K562 (cell line): ENCODE data around the gene TRIP10. TPM values are rescaled to one million over a fixed set of nuclear protein-coding genes. Genes with fewer than 3 reads are reported as not detected.

ENCODE experiments used
- ARID1B ChIP-seq: fragments of 450-650 bp; IDR thresholded peaks from 2 replicates; pipeline ENCODE4 v1.6.1; 2016; ENCODE audit warnings: antibody characterized with exemption, mild to moderate bottlenecking, inconsistent platforms
- ATF1 ChIP-seq, 2 experiments: fragments of 450-650 bp in 1 of 2; IDR thresholded peaks; 2 replicates each; pipeline ENCODE4 v1.6.1; 2016; ENCODE audit warnings: missing compliant biosample characterization in 1 of 2, missing genetic modification characterization in 1 of 2
- BACH1 ChIP-seq: fragments of 200-800 bp; sonication (Bioruptor generic); IDR thresholded peaks from 2 replicates; pipeline ENCODE4 v1.6.1; 2016; ENCODE audit warnings: missing genetic modification characterization, missing compliant biosample characterization
- CTBP1 ChIP-seq: fragments of 450-650 bp; IDR thresholded peaks from 2 replicates; pipeline ENCODE4 v1.6.1; 2016; ENCODE audit warnings: borderline replicate concordance
- HDAC3 ChIP-seq: fragments of 450-650 bp; IDR thresholded peaks from 2 replicates; pipeline ENCODE4 v1.6.1; 2018; ENCODE audit warnings: borderline replicate concordance, mild to moderate bottlenecking, moderate library complexity; ENCODE audit not compliant: partially characterized antibody
- HNRNPL ChIP-seq: fragments of 200-400 bp; formaldehyde crosslinking; IDR thresholded peaks from 2 replicates; pipeline ENCODE4 v1.6.1; 2017; ENCODE audit warnings: low read depth, mild to moderate bottlenecking, low read length
- L3MBTL2 ChIP-seq: fragments of 450-650 bp; IDR thresholded peaks from 2 replicates; pipeline ENCODE4 v1.6.1; 2016; ENCODE audit warnings: mild to moderate bottlenecking, moderate library complexity
- NEUROD1 ChIP-seq: fragments of 150-350 bp; IDR thresholded peaks from 2 replicates; pipeline ENCODE4 v1.6.1; 2014; ENCODE audit warnings: borderline replicate concordance, low read length, low read depth; ENCODE audit not compliant: partially characterized antibody
- NR4A1 ChIP-seq, 2 experiments: fragments of 250-450 bp in 1 of 2; fragments of 450-650 bp in 1 of 2; sonication (Bioruptor Pico) in 1 of 2; IDR thresholded peaks; 2 replicates each; pipeline versions ENCODE4 v1.4.0 to v1.6.1; 2016 to 2020; ENCODE audit warnings: mild to moderate bottlenecking in 2 of 2, missing compliant biosample characterization in 1 of 2, missing genetic modification characterization in 1 of 2, moderate library complexity in 1 of 2
- RFX5 ChIP-seq: IDR thresholded peaks from 2 replicates; pipeline ENCODE4 v1.6.1; 2011; ENCODE audit warnings: low read depth, mild to moderate bottlenecking, improper control_type of control experiment, low read length
- SRSF7 ChIP-seq: fragments of 200-400 bp; formaldehyde crosslinking; optimal IDR thresholded peaks from 2 replicates; pipeline ENCODE3; 2017; ENCODE audit warnings: mild to moderate bottlenecking, low read depth, low read length
- ZBTB8A ChIP-seq: fragments of 450-650 bp; IDR thresholded peaks from 2 replicates; pipeline ENCODE4 v1.6.1; 2018; ENCODE audit warnings: mild to moderate bottlenecking, moderate library complexity; ENCODE audit not compliant: partially characterized antibody
- ZNF707 ChIP-seq: fragments of 250-450 bp; sonication (Bioruptor Pico); conservative IDR thresholded peaks from 2 replicates; pipeline ENCODE4 v1.8.0; 2022; ENCODE audit warnings: inconsistent platforms, mild to moderate bottlenecking, moderate library complexity
- polyA plus RNA-seq, 8 experiments: library from polyadenylated mRNA; depleted of rRNA in 4 of 8; stranded (reverse) in 5 of 8; unstranded in 3 of 8; fragments of >200 nt; fragmentation: Nextera tagmentation in 2 of 8; fragmentation: Illumina TruSeq in 1 of 8; extraction: Ambion mirVana in 2 of 8; extraction: Trizol in 1 of 8; gene quantifications; 2 replicates each; pipeline versions ENCODE4 v1.2.1 to v1.2.3, GENCODE V29; 2011 to 2014; ENCODE audit warnings: inconsistent platforms in 1 of 8, missing spikeins in 1 of 8
- total RNA-seq, 7 experiments: library from RNA; depleted of rRNA in 6 of 7; stranded (reverse); fragments of >200 nt in 6 of 7; fragmentation: Illumina TruSeq in 2 of 7; extraction: Trizol in 2 of 7; gene quantifications; 2 replicates each; pipeline versions ENCODE4 v1.2.1 to v1.2.3, GENCODE V29; 2011 to 2021; ENCODE audit warnings: low replicate concordance in 1 of 7
- TF ChIP-seq, protein P1 (sequence below): fragments of 250-450 bp; sonication (Bioruptor Pico); IDR thresholded peaks from 2 replicates; pipeline ENCODE4 v1.5.1; 2021; ENCODE audit warnings: mild to moderate bottlenecking
- TF ChIP-seq, protein P2 (sequence below), 2 experiments: IDR thresholded peaks; 2 replicates each; pipeline ENCODE4 v1.6.1; 2012; ENCODE audit warnings: improper control_type of control experiment in 2 of 2, low read depth in 2 of 2, low read length in 2 of 2, borderline replicate concordance in 1 of 2
- TF ChIP-seq, protein P3 (sequence below): fragments of 450-650 bp; IDR thresholded peaks from 2 replicates; pipeline ENCODE4 v1.6.1; 2016; ENCODE audit warnings: borderline replicate concordance
- TF ChIP-seq, protein P4 (sequence below): sonication (generic); formaldehyde crosslinking; IDR thresholded peaks from 2 replicates; pipeline ENCODE4 v1.8.0; 2022; ENCODE audit warnings: mild to moderate bottlenecking, missing genetic modification reagents, borderline replicate concordance
- TF ChIP-seq, protein P5 (sequence below): sonication (generic); formaldehyde crosslinking; IDR thresholded peaks from 2 replicates; pipeline ENCODE4 v1.8.1; 2023; ENCODE audit warnings: mild to moderate bottlenecking, missing genetic modification reagents, moderate library complexity

TRIP10 gene
- total and polyA plus RNA-seq, 9 of the 15 experiments (the other 6 are each of a cell fraction or from before 2014, with no cell fraction given), result 1.2 to 66.8 (median 36.1) TPM

DNA sequence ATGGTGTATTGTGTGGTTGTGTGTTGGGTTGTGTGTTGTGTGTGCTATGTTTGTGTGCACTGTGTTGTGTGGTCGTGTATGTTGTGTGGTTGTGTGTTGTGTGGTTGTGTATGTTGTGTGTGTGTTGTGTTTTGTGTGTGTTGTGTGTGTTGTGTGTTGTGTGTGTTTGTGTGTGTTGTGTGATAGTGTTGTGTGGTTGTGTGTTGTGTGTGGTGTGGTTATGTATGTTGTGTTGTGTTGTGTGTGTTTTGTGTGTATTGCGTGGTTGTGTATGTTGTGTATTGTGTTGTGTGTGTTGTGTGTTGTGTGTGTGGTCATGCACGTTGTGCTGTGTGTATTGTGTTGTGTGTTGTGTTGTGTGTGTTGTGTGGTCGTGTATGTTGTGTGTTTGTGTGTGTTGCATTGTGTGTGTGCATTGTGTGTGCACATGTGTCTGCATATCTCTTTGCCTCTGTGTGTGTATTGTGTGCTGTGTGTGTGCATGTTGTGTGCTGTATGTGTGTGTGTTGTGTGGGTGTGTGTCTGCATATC, 22.0 kb upstream of the TRIP10 start (continued):
- TF ChIP-seq CTBP1 (no peak), ARID1B (peak; percentile 66), ZBTB8A (no peak), ATF1 (CRISPR knock-in tag; IDR thresholded peaks at IDR 0.05) (no peak), ATF1 (tag; IDR thresholded peaks at IDR 0.05) (peak; percentile 56; the same call in 1 of the 2 replicates), HDAC3 (no peak), ZNF707 (CRISPR knock-in tag) (no peak), HNRNPL (no peak), RFX5 (no peak), BACH1 (tag) (no peak), L3MBTL2 (no peak), NR4A1 (CRISPR knock-in tag; IDR thresholded peaks at IDR 0.05) (no peak), NR4A1 (tag; IDR thresholded peaks at IDR 0.05) (no peak), NEUROD1 (no peak), SRSF7 (no peak)
- TF ChIP-seq, protein P1, sequence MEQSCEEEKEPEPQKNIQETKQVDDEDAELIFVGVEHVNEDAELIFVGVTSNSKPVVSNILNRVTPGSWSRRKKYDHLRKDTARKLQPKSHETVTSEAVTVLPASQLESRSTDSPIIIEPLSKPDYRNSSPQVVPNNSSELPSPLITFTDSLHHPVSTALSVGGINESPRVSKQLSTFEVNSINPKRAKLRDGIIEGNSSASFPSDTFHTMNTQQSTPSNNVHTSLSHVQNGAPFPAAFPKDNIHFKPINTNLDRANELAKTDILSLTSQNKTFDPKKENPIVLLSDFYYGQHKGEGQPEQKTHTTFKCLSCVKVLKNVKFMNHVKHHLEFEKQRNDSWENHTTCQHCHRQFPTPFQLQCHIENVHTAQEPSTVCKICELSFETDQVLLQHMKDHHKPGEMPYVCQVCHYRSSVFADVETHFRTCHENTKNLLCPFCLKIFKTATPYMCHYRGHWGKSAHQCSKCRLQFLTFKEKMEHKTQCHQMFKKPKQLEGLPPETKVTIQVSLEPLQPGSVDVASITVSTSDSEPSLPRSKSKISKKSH (CRISPR knock-in tag), result no peak
- TF ChIP-seq, protein P2, sequence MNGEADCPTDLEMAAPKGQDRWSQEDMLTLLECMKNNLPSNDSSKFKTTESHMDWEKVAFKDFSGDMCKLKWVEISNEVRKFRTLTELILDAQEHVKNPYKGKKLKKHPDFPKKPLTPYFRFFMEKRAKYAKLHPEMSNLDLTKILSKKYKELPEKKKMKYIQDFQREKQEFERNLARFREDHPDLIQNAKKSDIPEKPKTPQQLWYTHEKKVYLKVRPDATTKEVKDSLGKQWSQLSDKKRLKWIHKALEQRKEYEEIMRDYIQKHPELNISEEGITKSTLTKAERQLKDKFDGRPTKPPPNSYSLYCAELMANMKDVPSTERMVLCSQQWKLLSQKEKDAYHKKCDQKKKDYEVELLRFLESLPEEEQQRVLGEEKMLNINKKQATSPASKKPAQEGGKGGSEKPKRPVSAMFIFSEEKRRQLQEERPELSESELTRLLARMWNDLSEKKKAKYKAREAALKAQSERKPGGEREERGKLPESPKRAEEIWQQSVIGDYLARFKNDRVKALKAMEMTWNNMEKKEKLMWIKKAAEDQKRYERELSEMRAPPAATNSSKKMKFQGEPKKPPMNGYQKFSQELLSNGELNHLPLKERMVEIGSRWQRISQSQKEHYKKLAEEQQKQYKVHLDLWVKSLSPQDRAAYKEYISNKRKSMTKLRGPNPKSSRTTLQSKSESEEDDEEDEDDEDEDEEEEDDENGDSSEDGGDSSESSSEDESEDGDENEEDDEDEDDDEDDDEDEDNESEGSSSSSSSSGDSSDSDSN (IDR thresholded peaks at IDR 0.05; ENCODE audit: borderline replicate concordance in 1 of 2, low read depth in 2 of 2, low read length in 2 of 2), result no peak
- TF ChIP-seq, protein P3, sequence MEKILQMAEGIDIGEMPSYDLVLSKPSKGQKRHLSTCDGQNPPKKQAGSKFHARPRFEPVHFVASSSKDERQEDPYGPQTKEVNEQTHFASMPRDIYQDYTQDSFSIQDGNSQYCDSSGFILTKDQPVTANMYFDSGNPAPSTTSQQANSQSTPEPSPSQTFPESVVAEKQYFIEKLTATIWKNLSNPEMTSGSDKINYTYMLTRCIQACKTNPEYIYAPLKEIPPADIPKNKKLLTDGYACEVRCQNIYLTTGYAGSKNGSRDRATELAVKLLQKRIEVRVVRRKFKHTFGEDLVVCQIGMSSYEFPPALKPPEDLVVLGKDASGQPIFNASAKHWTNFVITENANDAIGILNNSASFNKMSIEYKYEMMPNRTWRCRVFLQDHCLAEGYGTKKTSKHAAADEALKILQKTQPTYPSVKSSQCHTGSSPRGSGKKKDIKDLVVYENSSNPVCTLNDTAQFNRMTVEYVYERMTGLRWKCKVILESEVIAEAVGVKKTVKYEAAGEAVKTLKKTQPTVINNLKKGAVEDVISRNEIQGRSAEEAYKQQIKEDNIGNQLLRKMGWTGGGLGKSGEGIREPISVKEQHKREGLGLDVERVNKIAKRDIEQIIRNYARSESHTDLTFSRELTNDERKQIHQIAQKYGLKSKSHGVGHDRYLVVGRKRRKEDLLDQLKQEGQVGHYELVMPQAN, result peak; percentile 92
- TF ChIP-seq, protein P4, sequence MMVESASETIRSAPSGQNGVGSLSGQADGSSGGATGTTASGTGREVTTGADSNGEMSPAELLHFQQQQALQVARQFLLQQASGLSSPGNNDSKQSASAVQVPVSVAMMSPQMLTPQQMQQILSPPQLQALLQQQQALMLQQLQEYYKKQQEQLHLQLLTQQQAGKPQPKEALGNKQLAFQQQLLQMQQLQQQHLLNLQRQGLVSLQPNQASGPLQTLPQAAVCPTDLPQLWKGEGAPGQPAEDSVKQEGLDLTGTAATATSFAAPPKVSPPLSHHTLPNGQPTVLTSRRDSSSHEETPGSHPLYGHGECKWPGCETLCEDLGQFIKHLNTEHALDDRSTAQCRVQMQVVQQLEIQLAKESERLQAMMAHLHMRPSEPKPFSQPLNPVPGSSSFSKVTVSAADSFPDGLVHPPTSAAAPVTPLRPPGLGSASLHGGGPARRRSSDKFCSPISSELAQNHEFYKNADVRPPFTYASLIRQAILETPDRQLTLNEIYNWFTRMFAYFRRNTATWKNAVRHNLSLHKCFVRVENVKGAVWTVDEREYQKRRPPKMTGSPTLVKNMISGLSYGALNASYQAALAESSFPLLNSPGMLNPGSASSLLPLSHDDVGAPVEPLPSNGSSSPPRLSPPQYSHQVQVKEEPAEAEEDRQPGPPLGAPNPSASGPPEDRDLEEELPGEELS (CRISPR knock-in tag), result peak; percentile 99
- TF ChIP-seq, protein P5, sequence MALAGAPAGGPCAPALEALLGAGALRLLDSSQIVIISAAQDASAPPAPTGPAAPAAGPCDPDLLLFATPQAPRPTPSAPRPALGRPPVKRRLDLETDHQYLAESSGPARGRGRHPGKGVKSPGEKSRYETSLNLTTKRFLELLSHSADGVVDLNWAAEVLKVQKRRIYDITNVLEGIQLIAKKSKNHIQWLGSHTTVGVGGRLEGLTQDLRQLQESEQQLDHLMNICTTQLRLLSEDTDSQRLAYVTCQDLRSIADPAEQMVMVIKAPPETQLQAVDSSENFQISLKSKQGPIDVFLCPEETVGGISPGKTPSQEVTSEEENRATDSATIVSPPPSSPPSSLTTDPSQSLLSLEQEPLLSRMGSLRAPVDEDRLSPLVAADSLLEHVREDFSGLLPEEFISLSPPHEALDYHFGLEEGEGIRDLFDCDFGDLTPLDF (CRISPR knock-in tag), result peak; percentile 78; the same call in 1 of the 2 replicates
